ENCODE results near the gene MAML3.

Gene MAML3

DNA sequence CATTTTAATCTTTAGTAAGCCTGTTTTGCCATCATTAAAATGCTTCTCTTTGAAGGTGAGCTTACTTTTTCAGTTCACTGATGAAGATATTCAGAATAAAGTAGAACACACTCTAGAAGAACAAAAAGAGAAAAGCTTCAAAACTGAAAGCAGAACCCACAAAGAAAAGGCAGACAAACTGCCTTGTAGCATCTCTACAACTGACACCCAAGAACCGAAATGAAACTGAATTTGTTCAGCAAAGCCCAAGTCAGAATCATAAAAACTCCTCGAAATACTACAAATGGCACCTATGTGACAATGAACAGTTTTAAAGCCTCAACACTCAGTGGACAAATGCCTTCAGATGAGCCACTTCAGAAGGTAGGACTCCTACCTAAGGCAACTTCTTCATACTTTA is 83.6 kb downstream of the MAML3 start:
- no peaks in the 10 kb centered on the region for H3K9me3 Mint-ChIP-seq
- H3K36me3 Mint-ChIP-seq (ENCODE audit: low read depth), result no peaks in the 10 kb centered on the region
- peaks cover 45% of the 10 kb centered on the region for H3K27me3 Mint-ChIP-seq
- peak overlapping the region; percentile 53 for H3K4me3 Mint-ChIP-seq
- H3K4me1 Mint-ChIP-seq (ENCODE audit: low read depth), result peaks cover 43% of the 10 kb centered on the region
- H3K27ac Mint-ChIP-seq, result peak overlapping the region; percentile 48
- DNase-seq, result no peak

DNA sequence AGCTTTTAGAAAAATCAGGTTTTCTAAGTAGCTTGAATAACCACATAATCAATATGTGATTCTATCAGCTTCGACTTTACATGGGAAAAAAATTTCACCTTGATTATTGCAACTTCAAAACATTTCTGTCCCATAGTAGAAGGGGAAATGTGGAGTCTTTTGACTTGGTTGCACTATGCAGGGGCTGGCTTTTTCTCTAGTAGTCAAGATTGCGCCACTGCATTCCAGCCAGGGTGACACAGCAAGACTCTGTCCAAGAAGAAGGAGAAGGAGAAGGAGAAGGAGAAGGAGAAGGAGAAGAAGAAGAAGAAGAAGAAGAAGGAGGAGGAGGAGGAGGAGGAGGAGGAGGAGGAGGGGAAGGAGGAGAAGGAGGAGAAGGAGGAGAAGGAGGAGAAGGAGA is 84.9 kb downstream of the MAML3 start:
- DNase-seq, result no peak

DNA sequence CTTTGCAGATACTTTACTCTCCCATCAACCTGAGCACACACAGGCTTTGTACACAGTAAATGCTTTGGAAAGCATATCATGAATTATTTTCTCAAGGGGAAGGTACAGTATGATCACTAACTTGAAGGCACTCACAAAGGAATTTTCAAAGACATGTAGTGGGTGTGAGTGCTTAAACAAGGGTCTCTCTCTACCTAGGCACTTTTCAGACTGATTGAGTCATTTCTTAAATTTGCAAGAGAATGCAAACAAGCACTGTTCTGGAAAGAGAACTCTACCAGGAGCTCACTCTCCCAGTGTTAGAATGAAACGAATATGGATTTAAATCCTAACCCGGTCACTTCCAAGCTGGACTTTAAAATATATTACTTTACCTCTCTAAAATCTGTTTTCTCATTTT is 85.7 kb downstream of the MAML3 start:
- H3K36me3 Mint-ChIP-seq (ENCODE audit: low read depth), result no peaks in the 10 kb centered on the region
- H3K4me1 Mint-ChIP-seq (ENCODE audit: low read depth), result peaks cover 38% of the 10 kb centered on the region
- no peaks in the 10 kb centered on the region for H3K9me3 Mint-ChIP-seq
- H3K27me3 Mint-ChIP-seq, result peaks cover 44% of the 10 kb centered on the region
- H3K27ac Mint-ChIP-seq, result no peak overlapping the region
- H3K4me3 Mint-ChIP-seq, result no peak overlapping the region
- no peak for DNase-seq

More for the DNA sequence above, 84.9 kb downstream of the MAML3 start:
- Mint-ChIP-seq H3K27me3 (peaks cover 45% of the 10 kb centered on the region), H3K9me3 (no peaks in the 10 kb centered on the region), H3K36me3 (ENCODE audit: low read depth) (no peaks in the 10 kb centered on the region), H3K4me1 (ENCODE audit: low read depth) (peaks cover 43% of the 10 kb centered on the region), H3K27ac (no peak overlapping the region), H3K4me3 (no peak overlapping the region)

DNA sequence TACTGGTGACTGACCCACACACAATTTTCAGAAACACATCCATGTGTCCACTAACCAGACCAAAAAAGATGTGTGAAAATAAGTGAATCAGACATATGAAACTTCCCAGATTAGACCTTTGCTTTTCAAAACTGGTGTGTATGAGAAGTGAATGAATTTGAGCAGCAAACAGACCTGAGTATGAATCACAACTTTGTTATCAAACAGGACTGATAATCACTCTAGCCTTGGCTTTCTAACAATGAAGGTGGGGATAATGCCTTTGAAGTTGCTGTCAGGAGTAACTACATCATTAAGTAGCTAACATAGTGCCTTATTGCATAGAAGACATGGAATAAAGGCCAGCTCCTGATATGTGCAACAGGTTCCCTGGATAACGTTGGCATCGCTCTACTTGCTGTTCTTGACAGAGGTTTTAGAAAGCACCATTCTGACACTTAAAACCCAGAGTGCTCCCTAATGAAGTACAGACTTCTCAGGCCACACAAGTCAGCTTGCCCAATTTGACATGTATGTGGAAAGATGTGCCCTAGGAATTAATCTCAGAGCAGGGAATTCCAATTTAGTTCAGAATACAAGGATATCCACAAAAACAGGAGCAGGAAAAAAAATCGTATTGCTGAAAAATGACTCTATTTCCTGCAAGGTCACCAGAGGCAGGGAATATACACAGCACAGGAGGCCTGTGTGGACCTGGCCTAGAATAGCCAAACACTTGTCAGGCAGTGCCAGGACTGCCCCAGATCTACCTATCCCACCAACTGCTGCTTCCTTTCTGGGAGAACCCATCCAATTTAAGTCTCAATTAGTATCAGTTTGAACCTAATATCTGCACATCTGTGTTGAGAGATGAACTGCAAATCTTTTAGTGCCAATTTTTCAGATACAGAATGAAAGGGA is 87.7 kb downstream of the MAML3 start:
- Mint-ChIP-seq H3K27me3 (peaks cover 54% of the 10 kb centered on the region), H3K4me3 (no peak overlapping the region), H3K36me3 (ENCODE audit: low read depth) (no peaks in the 10 kb centered on the region), H3K27ac (no peak overlapping the region), H3K9me3 (no peaks in the 10 kb centered on the region), H3K4me1 (ENCODE audit: low read depth) (peaks cover 32% of the 10 kb centered on the region)
- no peak for DNase-seq

DNA sequence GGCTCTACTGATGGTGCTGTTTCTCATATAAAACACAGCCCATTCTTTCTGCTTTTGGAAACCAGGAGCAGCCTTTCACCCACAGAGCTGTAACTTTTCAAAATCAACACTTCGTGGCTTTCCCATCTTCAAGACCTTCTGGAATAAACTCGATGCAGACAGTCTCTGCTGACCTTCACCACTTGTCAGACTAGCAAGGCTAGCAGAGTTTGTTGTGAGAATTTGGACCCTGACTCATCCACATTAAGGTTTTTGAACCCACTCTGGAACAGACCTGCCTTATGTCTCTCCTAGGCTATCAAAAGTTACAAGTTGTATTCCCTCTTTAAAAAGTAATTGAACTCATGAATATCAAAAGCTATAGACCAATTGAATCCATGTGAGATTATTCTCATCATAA is 88.6 kb downstream of the MAML3 start:
- Mint-ChIP-seq H3K4me1 (ENCODE audit: low read depth) (peaks cover 30% of the 10 kb centered on the region), H3K27me3 (peaks cover 58% of the 10 kb centered on the region), H3K9me3 (no peaks in the 10 kb centered on the region), H3K27ac (no peak overlapping the region), H3K36me3 (ENCODE audit: low read depth) (no peaks in the 10 kb centered on the region), H3K4me3 (no peak overlapping the region)
- DNase-seq, result no peak

DNA sequence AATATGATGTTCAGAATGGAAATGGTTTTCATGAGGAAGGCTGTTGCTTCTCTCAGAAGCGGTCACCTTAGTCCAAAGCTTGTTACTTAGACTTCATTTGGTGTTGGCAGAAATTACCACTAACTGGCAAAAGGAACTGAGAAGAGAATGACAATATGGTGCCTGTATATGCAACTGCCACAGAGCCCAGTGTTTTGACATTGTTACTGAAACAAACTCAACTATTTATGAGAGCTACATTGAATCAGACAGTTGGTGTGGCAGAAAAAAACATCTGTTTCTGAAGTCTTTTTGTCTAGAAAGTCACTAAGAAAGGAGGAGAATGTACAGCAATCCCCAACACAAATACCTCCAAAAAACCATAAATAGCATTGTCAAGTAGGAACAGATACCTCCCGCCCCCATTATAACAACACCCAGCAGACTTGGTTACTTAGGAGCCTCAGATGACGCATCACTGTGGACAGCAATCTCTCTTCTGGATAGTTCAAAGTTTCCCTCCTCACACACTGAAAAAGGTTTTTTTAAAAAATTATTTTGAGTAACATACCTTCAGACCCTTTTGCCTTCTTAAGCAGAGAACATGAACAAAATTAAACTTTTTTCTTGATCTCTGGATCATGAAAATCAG is 92.2 kb downstream of the MAML3 start:
- Mint-ChIP-seq H3K36me3 (ENCODE audit: low read depth) (no peaks in the 10 kb centered on the region), H3K27me3 (peaks cover 55% of the 10 kb centered on the region), H3K4me3 (no peak overlapping the region), H3K4me1 (ENCODE audit: low read depth) (peaks cover 27% of the 10 kb centered on the region), H3K27ac (no peak overlapping the region), H3K9me3 (no peaks in the 10 kb centered on the region)
- no peak for DNase-seq

DNA sequence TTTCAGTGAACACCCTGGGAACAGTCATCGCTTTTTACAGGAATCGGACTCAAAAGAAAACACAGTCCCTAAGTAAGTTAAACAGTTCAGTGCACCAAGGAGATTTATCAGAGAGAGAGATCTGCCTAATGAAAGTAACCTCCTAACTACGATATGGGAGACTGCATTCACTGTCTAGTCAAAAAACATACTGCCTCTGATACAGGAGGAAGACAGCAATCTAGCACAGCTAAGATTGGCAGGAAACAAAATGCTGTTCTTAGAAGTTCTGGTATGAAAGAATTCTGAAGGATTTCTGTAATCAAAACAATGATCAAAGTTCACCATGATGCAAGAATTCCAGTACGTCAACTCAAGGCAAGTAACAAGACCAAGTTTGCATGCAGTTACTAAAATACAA is 92.8 kb downstream of the MAML3 start:
- no peaks in the 10 kb centered on the region for H3K9me3 Mint-ChIP-seq
- H3K27me3 Mint-ChIP-seq, result peaks cover 55% of the 10 kb centered on the region
- DNase-seq, result no peak
- H3K27ac Mint-ChIP-seq, result no peak overlapping the region
- peaks cover 27% of the 10 kb centered on the region for H3K4me1 Mint-ChIP-seq (ENCODE audit: low read depth)
- H3K36me3 Mint-ChIP-seq (ENCODE audit: low read depth), result no peaks in the 10 kb centered on the region
- no peak overlapping the region for H3K4me3 Mint-ChIP-seq

DNA sequence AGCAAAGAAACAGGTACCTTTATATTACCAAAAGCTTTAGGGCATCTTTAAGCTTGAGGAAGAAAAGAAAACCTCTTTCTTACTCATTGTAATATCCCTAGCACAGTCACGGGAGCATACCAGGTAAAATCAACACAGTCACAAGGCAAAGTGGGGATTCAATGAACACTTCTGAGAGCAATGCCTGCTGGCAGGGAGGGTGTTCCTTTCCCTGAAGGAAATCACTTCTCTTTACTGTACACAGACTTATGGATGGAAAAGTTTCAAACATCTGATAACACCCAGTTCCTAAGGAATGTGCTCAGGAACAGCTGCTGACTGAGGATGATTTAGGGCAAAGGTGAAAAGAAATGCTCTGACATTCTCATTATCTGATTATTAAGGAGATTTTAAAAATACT is 94.8 kb downstream of the MAML3 start:
- Mint-ChIP-seq H3K27me3 (peaks cover 51% of the 10 kb centered on the region), H3K36me3 (ENCODE audit: low read depth) (no peaks in the 10 kb centered on the region), H3K4me1 (ENCODE audit: low read depth) (peaks cover 36% of the 10 kb centered on the region), H3K4me3 (no peak overlapping the region), H3K9me3 (no peaks in the 10 kb centered on the region), H3K27ac (no peak overlapping the region)
- no peak for DNase-seq

DNA sequence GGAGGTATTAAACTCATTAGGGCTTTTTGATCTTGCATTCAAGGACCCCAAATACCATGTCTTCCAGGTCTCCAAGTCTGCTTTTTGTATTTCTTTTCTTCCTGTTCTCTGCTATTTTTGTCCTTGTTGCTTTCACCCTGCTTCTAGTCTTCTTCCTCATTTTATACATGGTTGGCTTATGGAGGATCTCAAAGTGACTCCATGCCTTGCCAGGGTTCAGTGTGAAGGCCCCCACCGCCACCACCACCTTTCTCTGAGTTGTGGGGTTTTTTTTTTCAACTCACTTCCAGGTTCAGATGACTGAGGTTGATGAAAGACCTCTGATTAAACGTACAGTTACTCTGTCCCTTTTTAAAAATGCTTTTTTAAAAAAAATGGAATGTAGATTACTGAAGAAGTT is 96.3 kb downstream of the MAML3 start:
- Mint-ChIP-seq H3K36me3 (ENCODE audit: low read depth) (no peaks in the 10 kb centered on the region), H3K27ac (no peak overlapping the region), H3K4me3 (no peak overlapping the region), H3K27me3 (peaks cover 48% of the 10 kb centered on the region), H3K4me1 (ENCODE audit: low read depth) (peaks cover 47% of the 10 kb centered on the region), H3K9me3 (no peaks in the 10 kb centered on the region)
- no peak for DNase-seq

DNA sequence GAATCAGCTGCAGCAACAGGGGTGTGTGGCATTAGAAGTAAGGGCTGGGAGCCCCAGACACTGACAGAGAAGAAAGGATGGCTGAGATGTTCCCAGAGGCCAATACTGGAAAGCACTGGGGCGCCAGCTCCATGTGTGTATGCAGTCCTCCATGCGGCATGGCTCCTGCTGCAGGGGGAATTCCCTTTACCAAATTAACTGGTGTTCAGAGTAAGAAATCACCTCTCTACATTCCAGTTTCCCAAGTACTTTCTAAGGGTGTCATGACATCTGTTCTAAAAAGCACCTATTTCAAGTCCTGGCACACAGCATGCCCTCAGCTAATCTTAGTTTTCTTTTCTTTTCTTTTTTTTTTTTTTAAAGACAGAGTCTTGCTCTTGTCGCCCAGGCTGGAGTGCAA is 98.0 kb downstream of the MAML3 start:
- no peaks in the 10 kb centered on the region for H3K36me3 Mint-ChIP-seq (ENCODE audit: low read depth)
- H3K4me1 Mint-ChIP-seq (ENCODE audit: low read depth), result peaks cover 38% of the 10 kb centered on the region
- H3K27ac Mint-ChIP-seq, result no peak overlapping the region
- H3K27me3 Mint-ChIP-seq, result peaks cover 38% of the 10 kb centered on the region
- peak overlapping the region; percentile 21 for H3K4me3 Mint-ChIP-seq
- H3K9me3 Mint-ChIP-seq, result no peaks in the 10 kb centered on the region
- DNase-seq, result no peak

DNA sequence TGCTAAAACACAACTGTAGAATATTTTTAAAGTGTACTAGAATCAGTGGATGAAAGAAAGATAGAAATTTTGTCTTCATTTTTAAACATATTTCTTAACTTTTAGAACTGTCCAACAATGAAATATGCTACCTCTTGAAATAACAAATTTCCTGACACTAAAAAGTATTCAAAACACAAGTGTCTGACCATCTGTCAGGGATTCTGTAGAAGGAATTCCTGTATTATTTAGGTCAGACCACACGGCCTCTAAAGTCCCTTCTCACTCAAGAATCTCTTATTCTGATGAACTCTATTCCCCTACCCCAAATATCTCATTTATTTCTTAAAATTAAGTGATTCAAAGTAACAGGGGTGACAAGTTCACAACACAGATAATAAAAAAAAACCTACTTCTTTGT is 99.1 kb downstream of the MAML3 start:
- no peak overlapping the region for H3K27ac Mint-ChIP-seq
- H3K36me3 Mint-ChIP-seq (ENCODE audit: low read depth), result no peaks in the 10 kb centered on the region
- no peak for DNase-seq
- H3K4me3 Mint-ChIP-seq, result no peak overlapping the region
- H3K27me3 Mint-ChIP-seq, result peaks cover 39% of the 10 kb centered on the region
- H3K4me1 Mint-ChIP-seq (ENCODE audit: low read depth), result peaks cover 42% of the 10 kb centered on the region
- no peaks in the 10 kb centered on the region for H3K9me3 Mint-ChIP-seq

DNA sequence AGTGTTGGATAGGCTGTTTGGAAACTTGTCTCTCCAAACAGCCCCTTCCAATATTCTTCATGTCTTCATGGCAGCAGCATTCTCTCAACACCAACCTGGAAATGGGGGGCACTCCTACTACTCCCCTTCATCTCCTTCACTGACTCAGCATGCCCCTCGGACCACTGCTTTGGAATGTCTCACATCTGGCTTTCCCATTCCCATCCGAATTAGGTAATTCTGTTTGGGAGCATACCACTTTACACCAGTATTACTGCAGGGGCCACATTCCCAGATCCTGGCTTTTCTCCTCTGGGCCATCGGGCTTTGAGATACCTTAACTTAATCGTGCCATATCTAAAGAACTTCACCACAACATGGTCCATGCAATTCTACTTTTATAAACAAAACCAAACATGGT is 100.8 kb downstream of the MAML3 start:
- H3K9me3 Mint-ChIP-seq, result no peaks in the 10 kb centered on the region
- H3K27ac Mint-ChIP-seq, result no peak overlapping the region
- DNase-seq, result no peak
- H3K4me1 Mint-ChIP-seq (ENCODE audit: low read depth), result peaks cover 58% of the 10 kb centered on the region
- no peaks in the 10 kb centered on the region for H3K36me3 Mint-ChIP-seq (ENCODE audit: low read depth)
- no peak overlapping the region for H3K4me3 Mint-ChIP-seq
- H3K27me3 Mint-ChIP-seq, result peaks cover 40% of the 10 kb centered on the region

DNA sequence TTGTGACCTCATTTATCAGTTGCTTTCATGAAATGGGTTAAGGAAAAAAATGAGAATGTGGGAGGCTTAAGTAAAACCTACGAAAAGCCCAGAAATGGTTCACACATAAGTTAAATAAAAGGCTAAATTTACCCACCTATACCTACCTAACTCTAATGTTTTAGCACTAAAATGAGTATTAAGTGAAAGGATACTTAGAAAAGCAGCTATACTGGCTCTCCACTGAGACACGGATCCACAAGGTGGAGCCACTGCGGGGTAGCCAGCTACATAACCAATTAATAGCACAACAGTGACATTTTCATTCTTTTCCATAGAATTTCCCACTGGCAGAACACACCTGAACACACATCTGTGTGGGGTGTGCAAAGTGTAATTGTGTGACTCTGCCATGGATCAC is 101.9 kb downstream of the MAML3 start:
- no peaks in the 10 kb centered on the region for H3K9me3 Mint-ChIP-seq
- H3K4me1 Mint-ChIP-seq (ENCODE audit: low read depth), result peaks cover 54% of the 10 kb centered on the region
- H3K27me3 Mint-ChIP-seq, result peaks cover 43% of the 10 kb centered on the region
- H3K36me3 Mint-ChIP-seq (ENCODE audit: low read depth), result no peaks in the 10 kb centered on the region
- no peak for DNase-seq
- no peak overlapping the region for H3K27ac Mint-ChIP-seq
- H3K4me3 Mint-ChIP-seq, result no peak overlapping the region

DNA sequence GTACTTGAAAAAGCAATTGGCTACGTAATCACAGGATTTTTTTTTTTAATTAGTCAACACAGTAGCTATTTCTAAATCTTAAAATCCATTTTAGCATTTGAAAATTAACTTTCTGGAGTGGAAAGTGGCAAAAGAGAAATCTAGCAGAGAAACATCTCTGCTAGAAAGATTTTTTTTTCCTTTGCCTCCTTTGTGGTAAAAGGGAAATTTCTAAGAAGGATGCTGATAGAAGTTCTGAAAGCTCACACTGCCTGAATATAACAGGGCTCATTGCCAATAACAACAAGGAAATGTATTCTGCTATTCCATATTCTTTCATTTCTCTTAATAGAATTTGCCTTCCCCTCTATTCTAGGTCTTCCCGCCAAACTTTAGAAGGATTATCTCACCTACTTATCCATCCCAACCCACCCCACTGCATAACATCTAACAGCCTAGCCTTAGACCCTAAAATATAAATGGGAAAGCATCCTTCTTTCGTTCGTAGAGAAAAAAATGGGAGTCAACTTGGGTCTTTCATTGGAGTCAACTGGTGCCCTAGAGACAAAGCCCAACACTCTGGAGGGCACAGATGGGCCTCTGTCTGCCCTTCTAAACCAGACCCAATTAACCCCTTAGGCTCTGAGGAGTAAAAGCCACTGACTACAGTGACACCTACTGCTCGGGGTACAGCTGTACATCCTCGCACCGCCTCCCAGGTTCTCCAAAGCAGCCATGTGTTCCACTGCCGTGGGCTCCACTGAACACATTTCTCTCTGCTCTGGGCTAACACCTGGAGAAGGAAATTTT is 103.9 kb downstream of the MAML3 start:
- Mint-ChIP-seq H3K36me3 (ENCODE audit: low read depth) (no peaks in the 10 kb centered on the region), H3K27ac (no peak overlapping the region), H3K4me1 (ENCODE audit: low read depth) (peaks cover 51% of the 10 kb centered on the region), H3K4me3 (peak overlapping the region; percentile 74), H3K27me3 (peaks cover 28% of the 10 kb centered on the region), H3K9me3 (no peaks in the 10 kb centered on the region)
- DNase-seq, result no peak
